ENCODE measurements around the gene GTF2H2C_2.
A peak's percentile ranks its signal among the peaks of the same experiment; 100 is the strongest.
"Not testable (repeated sequence)": the region's sequence is repeated elsewhere in the genome, so short reads cannot be mapped to it uniquely, and the experiment has no call there.

Gene GTF2H2C_2

DNA sequence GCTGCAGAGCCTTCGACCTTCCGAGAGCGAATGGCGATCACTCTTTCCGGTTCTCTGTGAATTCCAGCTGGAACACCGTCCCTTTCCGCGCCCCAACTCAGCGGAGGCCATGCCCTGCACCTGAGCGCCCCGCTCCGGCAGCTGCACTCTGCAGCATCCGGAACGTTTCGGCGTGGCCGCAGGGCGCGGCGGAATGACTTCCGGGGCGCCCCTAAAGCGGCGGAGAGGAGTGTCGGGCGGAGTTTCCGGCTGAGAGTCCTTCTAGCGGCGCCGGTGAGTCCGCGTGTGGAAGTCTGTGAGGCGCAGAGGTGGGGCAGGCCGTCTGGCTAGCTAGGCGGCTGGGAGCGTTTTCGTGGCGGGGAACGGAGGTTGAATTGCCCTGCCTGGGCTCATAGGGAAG, at the start of gene GTF2H2C_2:
GTF2H2C_2 (plus strand) TSS at position 252 of the 400 bp plus-strand sequence.
- DNase-seq (ENCODE audit: low read depth); H3K4me3 ChIP-seq (ENCODE audit: low read depth, low read length); in situ Hi-C loops (cut with HindIII; ENCODE audit: low sequenced_read_pairs): not testable (repeated sequence)

DNA sequence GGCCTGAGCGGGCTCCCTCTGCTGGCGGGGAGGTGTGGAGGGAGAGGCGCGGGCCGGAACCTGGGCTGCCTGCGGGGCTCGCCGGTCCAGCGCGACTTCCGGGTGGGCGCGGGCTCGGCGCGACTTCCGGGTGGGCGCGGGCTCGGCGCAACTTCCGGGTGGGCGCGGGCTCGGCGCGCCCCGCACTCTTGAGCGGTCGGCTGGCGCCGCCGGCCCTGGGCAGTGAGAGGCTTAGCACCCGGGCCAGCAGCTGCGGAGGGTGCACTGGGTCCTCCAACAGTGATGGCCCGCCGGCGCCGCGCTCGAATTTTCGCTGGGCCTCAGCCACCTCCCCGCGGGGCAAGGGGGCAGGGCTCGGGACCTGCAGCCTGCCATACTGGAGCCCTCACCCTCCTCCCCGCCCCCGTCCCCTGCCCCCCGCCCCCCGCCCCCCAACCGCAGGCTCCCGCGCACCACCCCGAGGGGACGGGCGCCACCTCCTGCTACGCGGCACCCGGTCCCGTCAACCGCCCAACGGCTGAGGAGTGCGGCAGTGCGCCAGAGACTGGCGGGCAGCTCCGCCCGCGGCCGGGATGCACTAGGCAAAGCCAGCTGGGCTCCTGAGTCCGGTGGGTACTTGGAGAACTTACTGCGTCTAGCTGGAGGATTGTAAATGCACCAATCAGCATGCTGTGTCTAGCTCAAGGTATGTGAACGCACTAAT, 14.0 kb upstream of the GTF2H2C_2 start:
- in situ Hi-C loops (cut with HindIII; ENCODE audit: low sequenced_read_pairs) = not testable (repeated sequence)
- peak overlapping the region; percentile 44 for H3K4me3 ChIP-seq (ENCODE audit: low read depth, low read length)
- DNase-seq (ENCODE audit: low read depth) = peak; percentile 55

DNA sequence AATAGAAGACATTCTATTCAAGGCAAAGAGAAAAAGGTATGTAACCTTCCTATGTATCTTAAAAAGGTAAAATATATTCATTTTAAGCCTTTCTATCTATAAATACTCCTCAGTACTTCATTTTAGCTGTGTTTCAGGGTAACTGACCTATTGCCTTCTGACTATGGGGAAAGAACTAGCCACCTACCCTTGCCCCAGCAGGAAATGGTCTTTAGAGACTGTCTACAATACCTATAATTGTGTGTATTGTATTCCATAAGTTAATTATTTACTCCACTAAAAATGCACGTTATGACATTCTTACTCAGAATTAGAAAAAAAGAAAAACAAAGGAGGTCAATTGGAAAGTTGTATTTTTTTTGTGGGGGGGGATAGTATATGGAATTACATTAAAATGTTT, 6.2 kb downstream of the GTF2H2C_2 start:
- in situ Hi-C loops (cut with HindIII; ENCODE audit: low sequenced_read_pairs); H3K4me3 ChIP-seq (ENCODE audit: low read depth, low read length); DNase-seq (ENCODE audit: low read depth): not testable (repeated sequence)

DNA sequence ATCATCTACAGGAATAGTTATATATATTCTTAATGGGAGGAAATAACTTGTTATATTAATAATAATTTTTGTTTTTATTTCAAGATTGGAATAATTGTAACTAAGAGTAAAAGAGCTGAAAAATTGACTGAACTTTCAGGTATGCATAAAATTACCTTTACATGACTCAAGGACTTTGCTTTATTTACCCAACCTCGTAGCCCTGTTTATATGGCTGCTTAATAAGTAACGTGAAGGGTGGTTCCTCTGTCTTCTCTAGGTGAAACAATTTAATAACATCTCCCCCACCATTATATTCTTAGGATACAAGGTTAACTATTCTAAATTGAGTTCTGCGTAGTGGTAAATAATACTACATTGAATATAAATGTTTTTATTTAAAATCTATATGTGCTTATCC, 8.0 kb downstream of the GTF2H2C_2 start:
- H3K4me3 ChIP-seq (ENCODE audit: low read depth, low read length); DNase-seq (ENCODE audit: low read depth); in situ Hi-C loops (cut with HindIII; ENCODE audit: low sequenced_read_pairs): not testable (repeated sequence)

DNA sequence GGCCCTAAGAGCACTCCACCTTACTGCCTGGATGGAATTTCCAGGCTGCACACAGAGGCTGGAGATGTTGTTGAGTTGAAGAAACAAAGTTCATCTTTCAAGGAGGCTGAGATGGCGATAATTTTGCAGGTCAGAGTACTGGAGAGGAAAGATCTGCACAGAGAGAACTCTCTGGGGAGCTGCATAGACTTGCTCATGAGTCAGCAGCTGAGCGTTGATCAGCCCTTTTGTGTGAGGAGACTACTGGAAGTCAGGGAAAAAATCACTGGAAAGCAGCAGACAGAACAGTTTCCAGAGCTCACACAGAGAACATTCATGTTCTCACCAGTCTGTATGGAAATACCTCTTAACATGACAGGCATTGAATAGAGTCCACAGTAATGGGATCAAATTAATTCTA, 23.4 kb downstream of the GTF2H2C_2 start:
- DNase-seq (ENCODE audit: low read depth); H3K4me3 ChIP-seq (ENCODE audit: low read depth, low read length); in situ Hi-C loops (cut with HindIII; ENCODE audit: low sequenced_read_pairs): not testable (repeated sequence)

DNA sequence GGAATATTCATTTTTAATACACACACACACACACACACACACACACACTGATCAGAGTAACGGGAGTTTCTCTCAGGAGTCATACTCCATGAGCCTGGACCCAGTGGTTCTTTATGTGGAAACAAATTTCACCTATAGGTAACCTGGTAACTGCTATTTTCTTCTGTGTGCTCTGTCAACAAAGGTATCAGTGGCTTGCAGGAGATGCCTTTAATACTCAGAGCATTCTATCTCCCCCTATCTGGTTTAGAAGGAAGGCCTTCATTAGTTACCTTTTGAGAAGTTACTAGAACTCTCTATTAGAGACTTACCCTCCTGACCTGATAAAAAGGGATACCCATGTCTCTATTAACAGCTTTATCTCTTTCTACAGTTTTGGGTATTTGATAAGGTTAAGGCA, 34.4 kb downstream of the GTF2H2C_2 start:
- H3K4me3 ChIP-seq (ENCODE audit: low read depth, low read length); DNase-seq (ENCODE audit: low read depth); in situ Hi-C loops (cut with HindIII; ENCODE audit: low sequenced_read_pairs): not testable (repeated sequence)

DNA sequence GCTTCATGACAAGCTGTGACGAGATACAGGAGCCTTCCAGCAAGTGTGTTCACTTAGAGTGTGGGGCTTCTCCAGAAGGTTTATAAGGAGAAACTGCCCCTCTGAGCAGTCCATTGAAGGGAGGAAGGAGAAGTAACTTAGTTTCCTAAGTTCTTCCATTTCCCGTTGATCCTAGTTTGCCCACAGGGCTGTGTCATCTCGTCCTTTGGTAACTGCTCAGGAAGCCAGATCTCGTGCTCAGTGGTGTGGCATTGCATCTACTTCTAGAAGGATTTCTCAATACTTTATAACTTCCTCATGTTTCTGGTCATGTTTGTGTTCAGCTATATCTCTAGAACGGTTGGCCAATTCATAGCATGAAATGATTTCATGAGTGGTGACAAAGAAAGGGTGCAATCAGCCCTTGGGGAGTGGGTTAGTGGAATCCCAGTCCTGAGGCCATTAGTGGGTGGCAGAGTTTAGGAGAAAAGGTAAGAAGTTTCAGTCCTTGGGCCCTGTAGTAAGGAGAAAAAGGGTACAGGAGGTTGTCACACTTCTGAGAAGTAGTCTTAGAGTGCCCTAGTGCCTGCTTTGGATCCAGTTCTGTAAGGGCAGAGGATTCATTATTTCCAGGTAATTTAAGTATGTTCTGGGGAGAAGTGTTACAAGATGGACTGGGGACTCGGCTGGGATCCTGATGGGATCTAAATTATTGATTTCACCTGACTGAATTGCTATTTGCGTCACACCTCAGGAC, 36.2 kb downstream of the GTF2H2C_2 start:
- in situ Hi-C loops (cut with HindIII; ENCODE audit: low sequenced_read_pairs); H3K4me3 ChIP-seq (ENCODE audit: low read depth, low read length); DNase-seq (ENCODE audit: low read depth): not testable (repeated sequence)

DNA sequence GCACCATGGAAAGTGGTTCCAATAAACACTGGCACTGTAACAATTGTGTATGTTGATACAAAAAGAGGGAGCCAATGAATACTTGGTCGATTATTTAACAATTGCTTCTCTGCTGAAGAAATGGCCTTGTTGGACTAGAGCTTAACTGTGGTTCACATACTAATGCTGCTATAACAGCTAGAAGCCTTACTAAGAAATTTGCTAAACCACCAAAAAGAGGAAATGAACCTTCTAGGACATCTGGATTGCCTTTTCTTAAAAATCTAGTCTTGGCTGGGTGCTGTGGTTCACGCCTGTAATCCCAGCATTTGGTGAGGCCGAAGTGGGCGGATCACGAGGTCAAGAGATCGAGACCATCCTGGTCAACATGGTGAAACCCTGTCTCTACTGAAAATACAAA, 41.9 kb downstream of the GTF2H2C_2 start:
- DNase-seq (ENCODE audit: low read depth); H3K4me3 ChIP-seq (ENCODE audit: low read depth, low read length); in situ Hi-C loops (cut with HindIII; ENCODE audit: low sequenced_read_pairs): not testable (repeated sequence)

DNA sequence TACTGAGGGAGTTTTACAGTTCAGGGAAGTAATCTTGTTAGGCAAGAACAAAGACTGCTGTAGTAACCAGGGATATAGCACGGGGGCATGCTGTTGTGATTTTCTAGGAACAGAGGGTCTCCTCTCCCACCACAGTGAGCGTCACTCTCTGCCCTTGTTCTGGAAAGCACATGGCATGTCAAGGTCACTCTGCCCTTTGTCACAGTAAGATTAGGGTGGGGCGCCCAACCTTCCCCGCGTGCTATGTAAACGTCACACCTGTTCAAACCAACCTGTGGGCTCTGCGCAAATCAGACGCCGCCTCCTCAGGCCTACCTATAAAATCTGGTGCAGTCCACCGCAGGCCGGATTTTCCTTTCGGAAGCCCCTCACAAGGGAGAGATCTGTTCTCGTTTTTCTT, 44.0 kb downstream of the GTF2H2C_2 start:
- DNase-seq (ENCODE audit: low read depth); H3K4me3 ChIP-seq (ENCODE audit: low read depth, low read length); in situ Hi-C loops (cut with HindIII; ENCODE audit: low sequenced_read_pairs): not testable (repeated sequence)

DNA sequence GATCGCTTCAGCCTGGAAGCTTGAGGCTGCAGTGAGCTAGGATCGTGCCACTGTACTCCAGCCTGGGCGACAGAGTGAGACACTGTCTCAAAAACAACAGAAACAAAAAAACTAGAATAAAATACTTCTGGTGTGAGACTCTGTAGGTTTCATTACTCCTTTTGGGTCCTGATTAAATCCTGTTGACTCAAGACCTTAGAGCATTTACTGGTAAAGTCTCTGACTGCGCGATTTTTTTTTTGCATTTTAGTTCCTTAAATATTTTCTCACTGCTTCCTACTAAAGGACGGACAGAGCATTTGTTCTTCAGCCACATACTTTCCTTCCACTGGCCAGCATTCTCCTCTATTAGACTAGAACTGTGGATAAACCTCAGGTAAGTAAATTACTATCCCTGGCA, 46.8 kb downstream of the GTF2H2C_2 start:
- H3K4me3 ChIP-seq (ENCODE audit: low read depth, low read length); in situ Hi-C loops (cut with HindIII; ENCODE audit: low sequenced_read_pairs); DNase-seq (ENCODE audit: low read depth): not testable (repeated sequence)

DNA sequence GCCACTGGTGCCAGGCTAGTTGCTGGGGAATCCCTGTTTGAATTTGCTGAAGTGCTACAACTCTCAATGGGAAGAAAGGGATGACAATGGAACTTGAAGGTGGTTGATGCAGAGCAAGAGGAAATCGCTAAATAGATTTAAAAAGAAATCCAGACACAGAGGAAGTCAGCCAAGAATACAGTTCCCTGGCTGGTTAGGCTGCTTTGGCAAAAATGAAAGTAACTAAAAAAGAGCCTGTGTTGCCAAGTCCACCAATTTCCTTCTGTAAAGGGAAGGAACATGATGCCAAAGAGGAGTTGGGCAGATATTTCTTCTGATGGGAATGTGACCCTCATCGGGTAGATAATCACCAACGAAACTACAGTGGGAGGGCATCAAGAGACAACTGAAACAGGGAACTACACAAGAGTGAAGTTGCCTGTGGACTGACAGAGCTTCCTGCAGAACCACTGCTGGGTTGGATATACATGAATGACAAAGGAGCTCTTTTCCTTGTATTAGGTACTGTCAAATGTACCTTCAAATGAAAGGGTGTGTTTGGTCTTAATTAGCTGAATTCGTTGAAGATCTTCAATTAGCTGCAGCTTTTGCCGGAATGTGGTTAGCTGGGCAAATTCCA, 49.0 kb downstream of the GTF2H2C_2 start:
- H3K4me3 ChIP-seq (ENCODE audit: low read depth, low read length); DNase-seq (ENCODE audit: low read depth); in situ Hi-C loops (cut with HindIII; ENCODE audit: low sequenced_read_pairs): not testable (repeated sequence)

DNA sequence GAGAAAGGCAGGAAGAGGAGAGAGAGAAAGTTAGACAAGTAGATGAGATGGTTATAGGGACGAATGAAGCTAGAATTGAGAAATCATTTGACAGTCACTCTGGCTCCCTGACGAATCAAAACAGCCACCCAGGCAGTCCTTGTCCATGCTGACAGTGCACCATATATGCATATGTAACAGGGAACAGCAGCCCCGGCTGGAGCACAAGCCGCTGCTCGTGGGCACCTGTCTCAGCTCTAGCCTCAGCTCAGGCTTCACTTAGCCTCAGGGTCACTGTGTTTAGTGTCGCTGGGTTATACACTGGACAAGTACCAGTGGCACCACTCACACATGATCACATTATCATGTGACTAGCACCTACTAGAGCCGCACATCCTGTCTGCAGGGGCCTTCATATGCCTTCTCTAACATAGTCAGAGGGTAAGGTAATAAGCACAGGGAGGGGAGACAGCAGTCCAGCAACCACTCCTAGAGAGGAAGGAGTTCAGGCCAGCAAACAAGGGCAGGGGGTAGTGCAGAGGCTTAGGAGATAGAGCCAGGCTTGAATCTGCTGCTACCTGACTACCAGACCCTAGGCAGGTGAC, 54.9 kb downstream of the GTF2H2C_2 start:
- DNase-seq (ENCODE audit: low read depth) = not testable (repeated sequence)

More for the DNA sequence above, 54.9 kb downstream of the GTF2H2C_2 start:
- H3K4me3 ChIP-seq (ENCODE audit: low read depth, low read length); in situ Hi-C loops (cut with HindIII; ENCODE audit: low sequenced_read_pairs): not testable (repeated sequence)

Data from astrocyte of the cerebellum (primary cell).